CD4-positive, CD25-positive, alpha-beta regulatory T cell (primary cell): ENCODE results near the gene ENDOG. TPM values are rescaled to one million over a fixed set of nuclear protein-coding genes. Genes with fewer than 3 reads are reported as not detected.
"Not testable (repeated sequence)": the region's sequence is repeated elsewhere in the genome, so short reads cannot be mapped to it uniquely, and the experiment has no call there.

ENCODE experiments used
- ATAC-seq, 2 donors: fragments of 150-1000 bp; cut with Tn5 transposase; one replicate each; pipeline ENCODE4 v1.10.0; 2021; ENCODE audit warnings: low read depth in 2 of 2, moderate number of reproducible peaks in 2 of 2, moderate library complexity in 1 of 2
- DNase-seq, 3 donors: peaks; one replicate each; pipeline versions ENCODE4 v3.0.0 to v3.0.0-alpha.2; 2012 to 2022; ENCODE audit warnings: mixed read lengths in 1 of 3
- H3K27ac ChIP-seq: one replicate; pipeline ENCODE4 v1.7.0; 2013; ENCODE audit warnings: mild to moderate bottlenecking, low read length; ENCODE audit not compliant: insufficient read depth, poor library complexity, severe bottlenecking
- H3K27me3 ChIP-seq: one replicate; pipeline ENCODE4 v1.7.0; 2013; ENCODE audit warnings: low read length; ENCODE audit not compliant: control insufficient read depth, insufficient read depth
- H3K36me3 ChIP-seq: one replicate; pipeline ENCODE4 v1.7.0; 2013; ENCODE audit warnings: mild to moderate bottlenecking, low read length, moderate library complexity; ENCODE audit not compliant: control insufficient read depth, insufficient read depth
- H3K4me1 ChIP-seq: 2 replicates; pipeline ENCODE4 v1.7.0; 2013; ENCODE audit warnings: mild to moderate bottlenecking, low read length; ENCODE audit not compliant: insufficient read depth, control insufficient read depth, poor library complexity, severe bottlenecking
- H3K4me3 ChIP-seq: one replicate; pipeline ENCODE4 v1.7.0; 2013; ENCODE audit warnings: low read depth, mild to moderate bottlenecking, low read length, moderate library complexity
- H3K9me3 ChIP-seq, 2 experiments: 1 replicate in 1 of 2; 2 replicates in 1 of 2; pipeline ENCODE4 v1.7.0; 2013; ENCODE audit warnings: low read length in 2 of 2, mild to moderate bottlenecking in 1 of 2, moderate library complexity in 1 of 2; ENCODE audit not compliant: control insufficient read depth in 2 of 2
- H3K27ac Mint-ChIP-seq, 3 donors: one replicate each; pipeline ENCODE4 v1.8.0; 2020 to 2022; ENCODE audit warnings: mild to moderate bottlenecking in 3 of 3, mixed read lengths in 3 of 3, moderate library complexity in 2 of 3
- H3K27me3 Mint-ChIP-seq: one replicate; pipeline ENCODE4 v1.8.0; 2022; ENCODE audit warnings: mild to moderate bottlenecking, mixed read lengths
- H3K36me3 Mint-ChIP-seq: one replicate; pipeline ENCODE4 v1.8.0; 2020; ENCODE audit warnings: mixed read lengths
- H3K4me1 Mint-ChIP-seq, 4 donors: one replicate each; pipeline ENCODE4 v1.8.0; 2020 to 2022; ENCODE audit warnings: mixed read lengths in 4 of 4, mild to moderate bottlenecking in 1 of 4
- H3K4me3 Mint-ChIP-seq, 4 donors: one replicate each; pipeline ENCODE4 v1.8.0; 2020 to 2022; ENCODE audit warnings: mild to moderate bottlenecking in 4 of 4, mixed read lengths in 4 of 4, moderate library complexity in 3 of 4
- H3K9me3 Mint-ChIP-seq, 7 donors: one replicate each; pipeline ENCODE4 v1.8.0; 2020 to 2022; ENCODE audit warnings: mixed read lengths in 7 of 7, mild to moderate bottlenecking in 3 of 7, moderate library complexity in 2 of 7
- polyA plus RNA-seq, 4 donors: library from polyadenylated mRNA; unstranded; fragments of 300-500 nt; fragmentation: Illumina TruSeq; gene quantifications; one replicate each; pipeline ENCODE4 v1.2.3, GENCODE V29; 2021
- total RNA-seq: library from RNA; stranded (reverse); gene quantifications from one replicate; pipeline ENCODE4 v1.2.3, GENCODE V29; 2022

ENDOG gene
- total and polyA plus RNA-seq, 5 donors from 2014 or later = 9.6 to 20.6 (median 18.8) TPM

- ATAC-seq (no peak), DNase-seq (no peak)
- Mint-ChIP-seq H3K4me3 (no peak overlapping the region), H3K27me3 (no peaks in the 10 kb centered on the region), H3K4me1 (peaks cover 0 to 10% (median 6%) of the 10 kb centered on the region in 4 donors), H3K36me3 (no peaks in the 10 kb centered on the region), H3K27ac (no peak overlapping the region), H3K9me3 (no peaks in the 10 kb centered on the region)
- Histone ChIP-seq H3K4me1 (peaks cover 5% of the 10 kb centered on the region), H3K9me3 (no peaks in the 10 kb centered on the region), H3K27ac (no peak overlapping the region), H3K36me3 (no peaks in the 10 kb centered on the region), H3K4me3 (no peak overlapping the region), H3K27me3 (no peaks in the 10 kb centered on the region)
Measured at GRCh38 chr9:128861501-128861900, 43.2 kb downstream of the ENDOG start.

DNA sequence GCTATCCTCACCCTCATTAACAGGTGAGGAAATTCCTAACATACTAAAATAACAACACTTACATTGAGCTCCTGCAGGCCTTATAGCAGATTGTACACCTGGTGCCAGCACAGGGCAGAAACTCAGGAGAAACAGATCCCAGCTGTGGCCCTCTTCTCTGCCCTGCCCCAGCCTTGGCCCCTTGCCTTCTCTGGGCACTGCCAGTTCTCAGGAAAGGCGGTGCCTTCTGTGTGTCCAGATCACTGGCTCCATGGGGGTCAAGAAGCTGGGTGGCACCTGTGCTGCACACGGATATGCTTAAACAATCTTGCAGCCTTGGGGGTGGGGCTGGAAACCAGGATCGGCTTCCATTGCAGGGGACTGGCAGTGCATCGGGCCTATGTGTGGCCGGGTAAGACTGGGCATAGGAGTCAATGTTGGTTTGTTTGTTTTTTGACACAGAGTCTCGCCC, 44.1 kb downstream of the ENDOG start:
- H3K27me3 ChIP-seq = no peaks in the 10 kb centered on the region
- Mint-ChIP-seq H3K9me3 (no peaks in the 10 kb centered on the region), H3K4me1 (peaks cover 0 to 10% (median 6%) of the 10 kb centered on the region in 4 donors), H3K27ac (peak overlapping the region in 1 of 3 donors; percentile 72), H3K36me3 (no peaks in the 10 kb centered on the region), H3K4me3 (no peak overlapping the region), H3K27me3 (no peaks in the 10 kb centered on the region)
- H3K27ac ChIP-seq = no peak overlapping the region
- H3K4me3 ChIP-seq = no peak overlapping the region
- no peaks in the 10 kb centered on the region for H3K9me3 ChIP-seq
- no peak for DNase-seq
- no peaks in the 10 kb centered on the region for H3K36me3 ChIP-seq
- H3K4me1 ChIP-seq = peaks cover 5% of the 10 kb centered on the region
- no peak for ATAC-seq

DNA sequence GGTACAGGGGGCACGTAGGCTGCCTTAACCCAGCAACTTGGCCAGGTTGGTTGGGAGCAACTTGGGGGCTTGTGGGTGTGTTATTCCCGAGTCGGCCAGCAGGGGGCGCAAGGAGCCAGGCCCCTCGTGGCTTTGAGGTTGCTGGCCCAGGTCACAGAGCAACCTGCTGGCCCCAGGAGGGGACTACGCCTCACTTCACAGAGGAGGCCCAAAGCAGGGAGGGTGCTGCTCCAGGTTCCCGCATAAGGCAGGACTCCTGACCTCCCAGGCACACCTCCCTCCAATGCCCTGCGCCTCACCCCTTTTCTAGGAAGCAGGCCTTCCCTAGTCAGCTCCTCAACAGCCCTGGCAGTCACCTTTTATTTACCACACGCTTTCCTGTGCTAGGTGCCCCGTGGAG, 45.3 kb downstream of the ENDOG start:
- H3K9me3 Mint-ChIP-seq = no peaks in the 10 kb centered on the region
- H3K4me1 ChIP-seq = peaks cover 5% of the 10 kb centered on the region
- no peaks in the 10 kb centered on the region for H3K27me3 Mint-ChIP-seq
- H3K27me3 ChIP-seq = no peaks in the 10 kb centered on the region
- H3K9me3 ChIP-seq = no peaks in the 10 kb centered on the region
- H3K4me3 ChIP-seq = no peak overlapping the region
- peak; percentile 73 to 88 (median 81) for DNase-seq
- no peak overlapping the region for H3K4me3 Mint-ChIP-seq
- no peaks in the 10 kb centered on the region for H3K36me3 ChIP-seq
- H3K4me1 Mint-ChIP-seq = peaks cover 0 to 10% (median 6%) of the 10 kb centered on the region in 4 donors
- H3K36me3 Mint-ChIP-seq = no peaks in the 10 kb centered on the region
- H3K27ac ChIP-seq = no peak overlapping the region
- peak; percentile 95 for ATAC-seq
- peak overlapping the region in 1 of 3 donors; percentile 94 for H3K27ac Mint-ChIP-seq

GRCh38 chr9:128870128-128870940, 52.0 kb downstream of the ENDOG start:
- Mint-ChIP-seq H3K4me3 (peak overlapping the region in 1 of 4 donors; percentile 16), H3K36me3 (peaks cover 9% of the 10 kb centered on the region), H3K9me3 (no peaks in the 10 kb centered on the region), H3K27ac (no peak overlapping the region), H3K27me3 (no peaks in the 10 kb centered on the region), H3K4me1 (peaks cover 0 to 4% (median under 1%) of the 10 kb centered on the region in 4 donors)
- no peak overlapping the region for H3K4me3 ChIP-seq
- no peaks in the 10 kb centered on the region for H3K27me3 ChIP-seq
- H3K36me3 ChIP-seq = no peaks in the 10 kb centered on the region
- no peak overlapping the region for H3K27ac ChIP-seq
- no peaks in the 10 kb centered on the region for H3K4me1 ChIP-seq
- H3K9me3 ChIP-seq = no peaks in the 10 kb centered on the region
- no peak for ATAC-seq
- no peak for DNase-seq

DNA sequence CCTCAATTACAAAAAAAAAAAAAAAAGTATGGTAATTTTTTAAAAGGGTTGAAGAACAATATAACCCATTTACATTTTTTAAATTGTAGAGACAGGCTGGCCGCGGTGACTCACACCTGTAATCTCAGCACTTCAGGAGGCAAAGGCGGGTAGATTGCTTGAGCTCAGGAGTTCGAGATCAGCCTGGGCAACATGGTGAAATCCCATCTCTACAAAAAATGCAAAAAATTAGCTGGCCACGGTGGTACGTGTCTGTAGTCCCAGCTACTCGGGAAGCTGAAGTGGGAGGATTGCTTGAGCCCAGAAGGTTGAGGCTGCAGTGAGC, 52.6 kb downstream of the ENDOG start:
- not testable (repeated sequence) for H3K27me3 ChIP-seq, H3K36me3 ChIP-seq, H3K4me1 ChIP-seq, H3K9me3 ChIP-seq, H3K4me1 Mint-ChIP-seq, H3K27ac Mint-ChIP-seq, DNase-seq, H3K4me3 Mint-ChIP-seq, ATAC-seq, H3K27me3 Mint-ChIP-seq, H3K4me3 ChIP-seq, H3K9me3 Mint-ChIP-seq, H3K27ac ChIP-seq, H3K36me3 Mint-ChIP-seq

Other genes with a start within 250 kb of the ENDOG start
- gene DYNC2I2, start 161.7 kb upstream of the ENDOG start, total RNA-seq = 3.6 TPM
- 10 to 100 TPM in 1 of 4 donors, 1 to 10 TPM in 3; 2.3 to 10.2 (median 5.1) TPM for gene DYNC2I2, start 161.7 kb upstream of the ENDOG start, polyA plus RNA-seq
- gene SET, start 129.3 kb upstream of the ENDOG start, total RNA-seq = 226 TPM
- gene SET, start 129.3 kb upstream of the ENDOG start, polyA plus RNA-seq = 100 to 1,000 TPM; 123 to 200 (median 154) TPM
- gene PKN3, start 116.0 kb upstream of the ENDOG start, total RNA-seq = 2.6 TPM
- under 1 TPM in 3 of 4 donors, not detected in 1; 0.69 to 0.96 (median 0.70) TPM for gene PKN3, start 116.0 kb upstream of the ENDOG start, polyA plus RNA-seq
- 25.1 TPM for gene ZDHHC12, start 94.4 kb upstream of the ENDOG start, total RNA-seq
- 10 to 100 TPM; 49.4 to 59.8 (median 54.3) TPM for gene ZDHHC12, start 94.4 kb upstream of the ENDOG start, polyA plus RNA-seq
- gene ZER1, start 46.6 kb upstream of the ENDOG start, total RNA-seq = 44.7 TPM
- gene ZER1, start 46.6 kb upstream of the ENDOG start, polyA plus RNA-seq = 10 to 100 TPM; 31.9 to 44.2 (median 37.1) TPM
- gene TBC1D13, start 31.2 kb upstream of the ENDOG start, total RNA-seq = 24.3 TPM
- gene TBC1D13, start 31.2 kb upstream of the ENDOG start, polyA plus RNA-seq = 10 to 100 TPM; 13.3 to 18.8 (median 16.8) TPM
- gene SPOUT1, start 11.3 kb downstream of the ENDOG start, total RNA-seq = 36.1 TPM
- gene SPOUT1, start 11.3 kb downstream of the ENDOG start, polyA plus RNA-seq = 10 to 100 TPM; 43.0 to 77.7 (median 62.6) TPM
- gene KYAT1, start 63.5 kb downstream of the ENDOG start, total RNA-seq = 8.2 TPM
- 10 to 100 TPM; 11.3 to 15.7 (median 11.6) TPM for gene KYAT1, start 63.5 kb downstream of the ENDOG start, polyA plus RNA-seq
- gene LRRC8A, start 63.6 kb downstream of the ENDOG start, total RNA-seq = 39.7 TPM
- gene LRRC8A, start 63.6 kb downstream of the ENDOG start, polyA plus RNA-seq = 10 to 100 TPM; 29.3 to 35.0 (median 31.3) TPM
- gene PHYHD1, start 102.5 kb downstream of the ENDOG start, total RNA-seq = 0.52 TPM
- gene PHYHD1, start 102.5 kb downstream of the ENDOG start, polyA plus RNA-seq = under 1 TPM in 2 of 4 donors, not detected in 2; 0.40 to 0.60 TPM
- gene DOLK, start 129.1 kb downstream of the ENDOG start, total RNA-seq = 6.1 TPM
- 10 to 100 TPM in 2 of 4 donors, 1 to 10 TPM in 2; 7.6 to 12.3 (median 9.7) TPM for gene DOLK, start 129.1 kb downstream of the ENDOG start, polyA plus RNA-seq
- 74.3 TPM for gene NUP188, start 129.2 kb downstream of the ENDOG start, total RNA-seq
- gene NUP188, start 129.2 kb downstream of the ENDOG start, polyA plus RNA-seq = 10 to 100 TPM; 20.8 to 23.4 (median 21.8) TPM
- gene SH3GLB2, start 209.8 kb downstream of the ENDOG start, total RNA-seq = 77.8 TPM
- gene SH3GLB2, start 209.8 kb downstream of the ENDOG start, polyA plus RNA-seq = 10 to 100 TPM; 18.2 to 38.8 (median 26.6) TPM
- 48.5 TPM for gene MIGA2, start 218.1 kb downstream of the ENDOG start, total RNA-seq
- gene MIGA2, start 218.1 kb downstream of the ENDOG start, polyA plus RNA-seq = 1 to 10 TPM; 6.3 to 8.0 (median 7.6) TPM